Nephron progenitor cell (in vitro differentiated cells): ENCODE data around the gene CD248.
A peak's percentile ranks its signal among the peaks of the same experiment; 100 is the strongest.

Source experiments
- DNase-seq: peaks from one replicate; pipeline ENCODE4 v3.0.0; 2021
- H3K27ac Mint-ChIP-seq: 2 replicates; pipeline ENCODE4 v1.8.0; 2021; ENCODE audit warnings: mild to moderate bottlenecking, moderate library complexity, mixed read lengths
- H3K27me3 Mint-ChIP-seq: 2 replicates; pipeline ENCODE4 v1.8.0; 2021; ENCODE audit warnings: mild to moderate bottlenecking, low read depth, mixed read lengths; ENCODE audit not compliant: poor library complexity
- H3K36me3 Mint-ChIP-seq: 2 replicates; pipeline ENCODE4 v1.8.0; 2021; ENCODE audit warnings: low read depth, mixed read lengths
- H3K4me1 Mint-ChIP-seq: 2 replicates; pipeline ENCODE4 v1.8.0; 2021; ENCODE audit warnings: mixed read lengths
- H3K4me3 Mint-ChIP-seq: 2 replicates; pipeline ENCODE4 v1.8.0; 2021; ENCODE audit warnings: mild to moderate bottlenecking, moderate library complexity, mixed read lengths
- H3K9me3 Mint-ChIP-seq: 2 replicates; pipeline ENCODE4 v1.8.0; 2021; ENCODE audit warnings: mild to moderate bottlenecking, moderate library complexity, mixed read lengths
- CTCF ChIP-seq: fragments of 200-600 bp; sonication (generic); IDR thresholded peaks from 2 replicates; pipeline ENCODE4 v1.5.0; 2021; ENCODE audit warnings: antibody characterized with exemption

The CD248 gene

DNA sequence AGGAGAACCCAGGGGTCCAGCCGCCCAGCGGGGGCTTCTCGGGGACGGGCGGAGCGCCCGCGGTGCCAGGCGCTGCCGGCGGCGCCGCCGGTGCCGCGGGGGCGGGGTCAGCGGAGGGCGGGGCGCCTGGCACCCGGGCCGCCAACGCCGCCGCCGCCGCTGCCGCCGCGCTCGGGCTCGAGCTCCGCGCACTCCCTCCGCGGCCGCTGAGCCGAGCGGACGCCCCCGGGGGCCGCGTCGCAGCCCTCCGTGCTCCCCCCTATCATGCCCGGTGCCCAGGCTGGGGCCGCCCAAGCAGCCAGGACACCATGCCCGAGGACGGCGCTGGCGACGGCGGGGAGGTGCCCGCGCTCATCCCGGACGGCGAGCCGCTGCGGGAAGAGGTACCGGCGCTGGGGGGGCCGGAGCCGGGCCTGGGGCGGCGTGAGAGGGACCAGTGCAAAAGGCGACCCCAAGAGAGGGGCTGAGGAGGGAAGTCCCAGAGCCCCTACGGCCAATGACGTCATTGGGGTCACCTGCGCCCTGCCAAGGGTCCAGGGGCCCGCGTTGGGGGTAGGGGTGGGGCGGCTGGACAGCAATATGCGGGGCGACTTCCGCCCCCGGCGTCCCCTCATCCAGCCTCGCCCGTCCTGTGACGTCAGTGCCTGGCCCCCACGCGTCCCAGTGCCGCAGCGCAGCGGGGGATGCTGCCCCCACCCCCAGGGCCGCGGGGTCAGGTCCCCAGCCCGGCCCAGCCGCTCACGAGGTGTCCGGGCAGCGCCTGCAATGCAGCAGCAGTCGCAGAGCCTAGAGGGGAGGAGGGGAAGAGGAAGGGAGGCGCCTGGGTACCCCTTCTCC, 24.9 kb downstream of the CD248 start, which contains the start of gene TMEM151A:
TMEM151A (plus strand) TSS at position 189 of the 837 bp plus-strand sequence; CDS start at position 309, 120 bp downstream.
- H3K27ac Mint-ChIP-seq = no peak within 1 kb of the TSS
- peaks cover 66% of the 10 kb centered on the region for H3K27me3 Mint-ChIP-seq
- H3K36me3 Mint-ChIP-seq = no peaks in the 10 kb centered on the region
- H3K4me3 Mint-ChIP-seq = peak within 1 kb of the TSS; percentile 94
- H3K9me3 Mint-ChIP-seq = no peaks in the 10 kb centered on the region
- DNase-seq = peak; percentile 46
- TF ChIP-seq CTCF = no peak
- H3K4me1 Mint-ChIP-seq = peaks cover 40% of the 10 kb centered on the region

DNA sequence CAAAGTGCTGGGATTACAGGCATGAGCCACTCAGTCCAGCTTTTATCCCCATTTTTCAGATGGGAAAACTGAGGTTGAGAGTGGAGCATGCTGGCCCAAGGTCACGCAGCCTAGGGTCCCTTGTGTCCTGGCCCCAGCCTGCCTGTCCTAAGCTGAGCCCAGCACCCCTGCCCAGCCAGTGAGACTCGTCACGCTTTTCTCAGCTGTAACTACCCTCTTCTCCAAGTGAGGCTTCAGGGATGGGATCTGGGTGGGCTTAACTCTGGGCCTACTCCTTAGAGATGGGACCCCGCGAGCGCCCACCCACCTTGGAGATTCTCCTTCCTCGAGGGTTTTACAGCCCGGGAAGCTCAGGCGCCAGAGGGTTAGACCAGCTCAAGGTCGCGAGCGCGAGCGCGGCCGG, 25.5 kb downstream of the CD248 start:
- no peak overlapping the region for H3K27ac Mint-ChIP-seq
- DNase-seq = no peak
- peaks cover 43% of the 10 kb centered on the region for H3K4me1 Mint-ChIP-seq
- peak overlapping the region; percentile 94 for H3K4me3 Mint-ChIP-seq
- H3K27me3 Mint-ChIP-seq = peaks cover 59% of the 10 kb centered on the region
- H3K36me3 Mint-ChIP-seq = no peaks in the 10 kb centered on the region
- no peaks in the 10 kb centered on the region for H3K9me3 Mint-ChIP-seq
- no peak for TF ChIP-seq CTCF

GRCh38 chr11:66290330-66290621, 26.6 kb downstream of the CD248 start:
- Mint-ChIP-seq H3K9me3 (no peaks in the 10 kb centered on the region), H3K4me1 (peaks cover 43% of the 10 kb centered on the region), H3K27ac (no peak overlapping the region), H3K36me3 (no peaks in the 10 kb centered on the region), H3K4me3 (peak overlapping the region; percentile 94), H3K27me3 (peaks cover 52% of the 10 kb centered on the region)
- no peak for TF ChIP-seq CTCF
- no peak for DNase-seq

GRCh38 chr11:66289548-66290329, 27.1 kb downstream of the CD248 start:
- H3K27ac Mint-ChIP-seq = peak overlapping the region; percentile 99
- no peaks in the 10 kb centered on the region for H3K36me3 Mint-ChIP-seq
- DNase-seq = peak; percentile 94
- no peak for TF ChIP-seq CTCF
- peak overlapping the region; percentile 94 for H3K4me3 Mint-ChIP-seq
- peaks cover 52% of the 10 kb centered on the region for H3K27me3 Mint-ChIP-seq
- H3K9me3 Mint-ChIP-seq = no peaks in the 10 kb centered on the region
- peaks cover 43% of the 10 kb centered on the region for H3K4me1 Mint-ChIP-seq

GRCh38 chr11:66288671-66289547, 27.9 kb downstream of the CD248 start, which contains the start of gene YIF1A:
Gene YIF1A (minus strand): TSS chr11:66289143. CDS start chr11:66288985, 158 bp downstream.
- TF ChIP-seq CTCF = no peak
- Mint-ChIP-seq H3K27me3 (peaks cover 47% of the 10 kb centered on the region), H3K36me3 (no peaks in the 10 kb centered on the region), H3K4me1 (peaks cover 43% of the 10 kb centered on the region), H3K27ac (peak within 1 kb of the TSS; percentile 99), H3K9me3 (no peaks in the 10 kb centered on the region), H3K4me3 (peak within 1 kb of the TSS; percentile 94)
- peak; percentile 97 for DNase-seq
